H1 (cell line): Measurements from ENCODE around the gene C2orf81. TPM values are rescaled to one million over a fixed set of nuclear protein-coding genes. Genes with fewer than 3 reads are reported as not detected.

Experiments
- KDM1A ChIP-seq: fragments of 200-600, 300-600 bp; sonication (generic); IDR thresholded peaks from 2 replicates; pipeline ENCODE4 v1.7.1; 2016; ENCODE audit warnings: mild to moderate bottlenecking, low read length, borderline replicate concordance
- NANOG ChIP-seq: IDR thresholded peaks from 2 replicates; pipeline ENCODE4 v1.6.1; 2011; ENCODE audit warnings: low read length, low read depth, mild to moderate bottlenecking, inconsistent platforms; ENCODE audit not compliant: insufficient read depth, poor library complexity, severe bottlenecking
- PHF8 ChIP-seq: fragments of 200-600 bp; sonication (generic); conservative IDR thresholded peaks from 2 replicates; pipeline ENCODE4 v1.7.1; 2012; ENCODE audit warnings: low read depth, mild to moderate bottlenecking, inconsistent platforms, low read length, moderate library complexity
- SIN3A ChIP-seq, 2 experiments: IDR thresholded peaks in 1 of 2; conservative IDR thresholded peaks in 1 of 2; 2 replicates each; pipeline ENCODE4 v1.6.1; 2011 to 2012; ENCODE audit warnings: low read length in 2 of 2, improper control_type of control experiment in 1 of 2, low read depth in 1 of 2, mild to moderate bottlenecking in 1 of 2
- SP1 ChIP-seq: IDR thresholded peaks from 2 replicates; pipeline ENCODE4 v1.6.1; 2011; ENCODE audit warnings: low read depth, low read length
- polyA plus RNA-seq, 7 experiments: library from polyadenylated mRNA; depleted of rRNA in 3 of 7; stranded (reverse) in 5 of 7; unstranded in 2 of 7; fragments of >200 nt in 5 of 7; fragments of 200-250 nt in 2 of 7; gene quantifications; 1 replicate in 5 of 7; 2 replicates in 1 of 7; 4 replicates in 1 of 7; pipeline versions ENCODE4 v1.2.1 to v1.2.3, GENCODE V29; 2011 to 2013; ENCODE audit warnings: missing spikeins in 2 of 7, mixed read lengths in 2 of 7
- total RNA-seq: library from RNA; stranded (reverse); fragmentation: NEBNext Ultra II Directional; extraction: Animal tissue kit (Norgen Biotek cat#: 25700); gene quantifications from 2 replicates; pipeline ENCODE4 v1.2.1, GENCODE V29; 2021
- TF ChIP-seq, protein P1 (sequence below): IDR thresholded peaks from 2 replicates; pipeline ENCODE4 v1.6.1; 2012; ENCODE audit warnings: low read length, inconsistent platforms
- TF ChIP-seq, protein P2 (sequence below): IDR thresholded peaks from 2 replicates; pipeline ENCODE4 v1.6.1; 2012; ENCODE audit warnings: inconsistent platforms

Gene C2orf81
- total and polyA plus RNA-seq, 2 of the 8 experiments (the other 6 are each of a cell fraction or from before 2014, with no cell fraction given) = 1.6 to 3.3 TPM

DNA sequence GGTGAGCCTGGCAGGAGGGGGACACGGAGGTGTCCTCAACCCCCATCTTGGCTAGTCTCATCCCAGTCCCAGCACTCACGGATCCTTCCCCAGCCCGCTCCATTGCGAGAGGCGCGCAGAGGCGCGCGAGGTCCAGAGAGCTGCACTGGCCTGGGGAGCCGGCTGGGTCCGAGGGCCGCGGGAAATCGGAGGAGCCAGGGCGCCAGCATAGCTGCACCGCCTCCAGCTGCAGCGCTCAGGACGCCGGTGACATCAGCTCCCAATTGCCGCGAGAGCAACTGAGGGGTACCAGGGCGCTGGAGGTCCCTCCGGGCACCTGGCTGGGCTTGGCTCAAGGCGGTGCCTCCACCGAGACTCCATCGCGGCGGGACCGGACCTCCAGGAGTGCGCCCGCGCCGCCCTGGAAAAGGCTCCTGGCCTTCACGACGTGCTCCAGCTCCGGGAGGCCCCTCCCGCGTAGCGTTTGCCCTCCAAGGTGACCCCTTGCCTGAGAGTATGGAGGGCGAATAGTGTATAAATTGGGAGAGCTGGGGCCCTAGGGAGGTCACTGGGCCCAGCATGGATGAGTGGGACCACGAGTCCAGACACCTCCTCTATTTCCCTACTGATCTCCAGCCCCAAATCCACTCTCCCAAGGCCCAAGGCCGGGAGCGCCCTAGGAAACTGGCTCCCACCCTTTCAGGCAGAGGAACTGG, 14.8 kb upstream of the C2orf81 start (continued):
- TF ChIP-seq, protein P1, sequence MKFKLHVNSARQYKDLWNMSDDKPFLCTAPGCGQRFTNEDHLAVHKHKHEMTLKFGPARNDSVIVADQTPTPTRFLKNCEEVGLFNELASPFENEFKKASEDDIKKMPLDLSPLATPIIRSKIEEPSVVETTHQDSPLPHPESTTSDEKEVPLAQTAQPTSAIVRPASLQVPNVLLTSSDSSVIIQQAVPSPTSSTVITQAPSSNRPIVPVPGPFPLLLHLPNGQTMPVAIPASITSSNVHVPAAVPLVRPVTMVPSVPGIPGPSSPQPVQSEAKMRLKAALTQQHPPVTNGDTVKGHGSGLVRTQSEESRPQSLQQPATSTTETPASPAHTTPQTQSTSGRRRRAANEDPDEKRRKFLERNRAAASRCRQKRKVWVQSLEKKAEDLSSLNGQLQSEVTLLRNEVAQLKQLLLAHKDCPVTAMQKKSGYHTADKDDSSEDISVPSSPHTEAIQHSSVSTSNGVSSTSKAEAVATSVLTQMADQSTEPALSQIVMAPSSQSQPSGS = no peak
- TF ChIP-seq SP1 = no peak
- no peak for TF ChIP-seq PHF8
- TF ChIP-seq NANOG = no peak
- TF ChIP-seq KDM1A = no peak
- TF ChIP-seq SIN3A (conservative IDR thresholded peaks at IDR 0.05 in 1 of 2, IDR thresholded peaks at IDR 0.05 in 1 of 2; ENCODE audit: low read depth in 1 of 2, low read length in 2 of 2) = no peak
- TF ChIP-seq, protein P2, sequence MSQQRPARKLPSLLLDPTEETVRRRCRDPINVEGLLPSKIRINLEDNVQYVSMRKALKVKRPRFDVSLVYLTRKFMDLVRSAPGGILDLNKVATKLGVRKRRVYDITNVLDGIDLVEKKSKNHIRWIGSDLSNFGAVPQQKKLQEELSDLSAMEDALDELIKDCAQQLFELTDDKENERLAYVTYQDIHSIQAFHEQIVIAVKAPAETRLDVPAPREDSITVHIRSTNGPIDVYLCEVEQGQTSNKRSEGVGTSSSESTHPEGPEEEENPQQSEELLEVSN = no peak
- TF ChIP-seq, all 59 proteins: peak for 0
